ENCODE measurements around the gene DDX25. TPM values are rescaled to one million over a fixed set of nuclear protein-coding genes. Genes with fewer than 3 reads are reported as not detected.

Gene DDX25
- total and polyA plus RNA-seq, 2 of the 8 experiments (the other 6 are each of a cell fraction or from before 2014, with no cell fraction given) = 17.6 to 17.9 TPM

DNA sequence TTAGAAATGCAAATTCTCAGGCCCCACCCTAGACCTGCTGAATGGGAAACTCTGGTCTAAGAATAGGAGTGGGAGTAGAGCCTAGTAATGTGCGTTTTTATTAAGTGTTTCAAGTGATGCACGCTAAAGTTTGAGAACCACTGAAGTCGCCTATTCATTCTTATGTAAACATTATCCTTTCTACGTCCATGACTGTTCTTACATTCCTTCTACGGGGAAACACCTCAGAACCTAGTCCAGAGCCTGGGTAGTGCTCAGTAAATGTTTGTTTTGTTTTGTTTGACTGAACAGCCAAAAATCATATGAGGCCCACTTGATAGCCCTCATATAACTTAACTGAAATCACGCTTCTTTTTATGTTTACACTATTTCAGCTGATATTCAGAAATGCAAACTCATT is 71.3 kb downstream of the DDX25 start:
- Histone ChIP-seq H3K14ac (ENCODE audit: insufficient read length) (no peak overlapping the region), H3K23ac (ENCODE audit: insufficient read length) (no peak overlapping the region), H3K23me2 (ENCODE audit: low read depth, low read length) (no peaks in the 10 kb centered on the region), H2BK20ac (ENCODE audit: low read length) (no peak overlapping the region), H3K79me1 (ENCODE audit: low read depth, low read length) (no peaks in the 10 kb centered on the region), H4K91ac (replicated peaks; ENCODE audit: insufficient read length, low read length) (no peak overlapping the region), H3K36me3 (ENCODE audit: control insufficient read depth in 2 of 4, insufficient read depth in 4 of 4, low read length in 3 of 4) (peaks cover 0 to 18% (median 0%) of the 10 kb centered on the region in 4 experiments; a peak in 2 of 8 replicates), H4K8ac (ENCODE audit: extremely low read depth, insufficient read depth, low read length) (no peak overlapping the region), H2BK5ac (ENCODE audit: low read depth, low read length) (no peak overlapping the region), H2BK15ac (ENCODE audit: low read length) (no peak overlapping the region), H3K27ac (ENCODE audit: low read depth, low read length) (no peak overlapping the region), H3K18ac (ENCODE audit: extremely low read depth, low read length) (no peak overlapping the region), H2AK5ac (ENCODE audit: low read depth, low read length) (no peak overlapping the region), H2AFZ (ENCODE audit: low read length) (no peak overlapping the region), H2BK120ac (replicated peaks; ENCODE audit: low read depth, low read length) (no peak overlapping the region), H3K9ac (replicated peaks in 1 of 4; ENCODE audit: extremely low read depth in 1 of 4, low read depth in 3 of 4, low read length in 3 of 4) (no peak overlapping the region), H3K4me3 (ENCODE audit: extremely low read depth in 1 of 4, insufficient read depth in 2 of 4, low read depth in 3 of 4, low read length in 4 of 4) (no peak overlapping the region), H3K4ac (replicated peaks; ENCODE audit: insufficient read length, low read depth, low read length) (no peak overlapping the region), H3K79me2 (ENCODE audit: control insufficient read depth in 1 of 2, insufficient read depth in 2 of 2, low read length in 2 of 2) (no peaks in the 10 kb centered on the region), H3K56ac (replicated peaks; ENCODE audit: insufficient read length, low read depth, low read length) (no peak overlapping the region), H4K5ac (ENCODE audit: insufficient read length, low read depth, low read length) (no peak overlapping the region), H3K27me3 (replicated peaks in 1 of 4; ENCODE audit: control insufficient read depth in 3 of 4, extremely low read depth in 1 of 4, insufficient read depth in 3 of 4, low read length in 3 of 4) (no peaks in the 10 kb centered on the region), H3K4me2 (ENCODE audit: insufficient read depth in 1 of 2, low read depth in 2 of 2, low read length in 2 of 2) (no peak overlapping the region), H3K4me1 (replicated peaks in 1 of 4; ENCODE audit: control insufficient read depth in 3 of 4, insufficient read depth in 4 of 4, low read length in 3 of 4) (peaks cover 0 to 3% (median 0%) of the 10 kb centered on the region in 4 experiments; a peak in 2 of 7 replicates), H3K9me3 (ENCODE audit: insufficient read depth in 2 of 2, low read depth in 1 of 2, low read length in 1 of 2) (no peaks in the 10 kb centered on the region), H4K20me1 (replicated peaks in 1 of 2; ENCODE audit: control insufficient read depth in 1 of 2, insufficient read depth in 2 of 2, low read length in 2 of 2) (no peaks in the 10 kb centered on the region), H2BK12ac (ENCODE audit: low read depth, low read length) (no peak overlapping the region)
- ChIA-PET POLR2A (ENCODE audit: partially characterized antibody) (no interaction called here), CTCF (ENCODE audit: partially characterized antibody) (no interaction called here)
- DNase-seq (ENCODE audit: low read depth in 1 of 2, low spot score in 2 of 2) = no peak
- no peak for TF ChIP-seq PHF8 (conservative IDR thresholded peaks at IDR 0.05; ENCODE audit: low read depth, low read length)
- TF ChIP-seq, protein P1, sequence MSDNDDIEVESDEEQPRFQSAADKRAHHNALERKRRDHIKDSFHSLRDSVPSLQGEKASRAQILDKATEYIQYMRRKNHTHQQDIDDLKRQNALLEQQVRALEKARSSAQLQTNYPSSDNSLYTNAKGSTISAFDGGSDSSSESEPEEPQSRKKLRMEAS (IDR thresholded peaks at IDR 0.05) = no peak
- TF ChIP-seq NANOG (IDR thresholded peaks at IDR 0.05; ENCODE audit: insufficient read depth, low read depth, low read length, poor library complexity, severe bottlenecking) = no peak
- no peak for FAIRE-seq
- WGBS, 2 experiments (ENCODE audit: extremely low coverage in 1 of 2, insufficient coverage in 1 of 2, insufficient read length in 1 of 2, insufficient replicate concordance in 2 of 2, low coverage in 1 of 2, low lambda C conversion rate in 2 of 2, missing lambda C conversion rate in 1 of 2) = 91% methylated on average over 6 of the region's 6 CpGs; no CpG with 5 or more reads in 1 of the 2 experiments
